ENCODE data around the gene ABI3.
"Not testable (repeated sequence)": the region's sequence is repeated elsewhere in the genome, so short reads cannot be mapped to it uniquely, and the experiment has no call there.

Gene ABI3

DNA sequence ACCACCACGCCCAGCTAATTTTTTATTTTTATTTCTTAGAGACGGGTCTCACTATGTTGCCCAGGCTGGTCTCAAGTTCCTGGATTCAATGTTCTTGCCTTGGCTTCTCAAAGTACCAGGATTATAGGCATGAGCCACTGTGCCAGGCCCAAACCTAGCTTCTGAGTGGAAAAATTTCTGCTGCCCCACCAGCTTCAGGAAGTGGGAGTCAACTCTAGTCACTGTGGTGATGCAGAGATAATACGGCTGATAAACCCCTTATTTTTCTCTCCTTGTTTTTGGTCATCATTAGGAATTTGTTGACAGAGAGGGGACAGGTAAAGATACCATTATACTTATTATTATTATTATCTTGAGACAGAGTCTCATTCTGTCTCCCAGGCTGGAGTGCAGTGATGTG, 47.9 kb downstream of the ABI3 start:
- no peak for DNase-seq

DNA sequence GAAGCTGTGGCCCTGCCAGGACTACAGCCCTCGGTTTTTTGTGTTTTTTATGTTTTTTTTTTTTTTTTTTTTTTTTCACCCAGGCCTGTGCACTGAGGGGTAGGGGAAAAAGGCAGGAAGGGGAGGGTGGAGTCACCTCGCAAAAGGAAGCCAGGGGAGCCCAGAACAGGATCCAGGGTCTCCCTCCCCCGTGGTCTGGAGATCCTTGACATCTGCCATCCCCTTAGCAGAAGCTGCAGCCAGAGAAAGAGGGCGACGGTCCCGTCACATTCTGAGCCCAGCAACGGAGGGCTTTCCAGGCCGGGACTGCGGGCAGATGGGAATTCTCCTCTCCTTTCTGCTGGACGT, 49.1 kb downstream of the ABI3 start:
- DNase-seq, result no peak

DNA sequence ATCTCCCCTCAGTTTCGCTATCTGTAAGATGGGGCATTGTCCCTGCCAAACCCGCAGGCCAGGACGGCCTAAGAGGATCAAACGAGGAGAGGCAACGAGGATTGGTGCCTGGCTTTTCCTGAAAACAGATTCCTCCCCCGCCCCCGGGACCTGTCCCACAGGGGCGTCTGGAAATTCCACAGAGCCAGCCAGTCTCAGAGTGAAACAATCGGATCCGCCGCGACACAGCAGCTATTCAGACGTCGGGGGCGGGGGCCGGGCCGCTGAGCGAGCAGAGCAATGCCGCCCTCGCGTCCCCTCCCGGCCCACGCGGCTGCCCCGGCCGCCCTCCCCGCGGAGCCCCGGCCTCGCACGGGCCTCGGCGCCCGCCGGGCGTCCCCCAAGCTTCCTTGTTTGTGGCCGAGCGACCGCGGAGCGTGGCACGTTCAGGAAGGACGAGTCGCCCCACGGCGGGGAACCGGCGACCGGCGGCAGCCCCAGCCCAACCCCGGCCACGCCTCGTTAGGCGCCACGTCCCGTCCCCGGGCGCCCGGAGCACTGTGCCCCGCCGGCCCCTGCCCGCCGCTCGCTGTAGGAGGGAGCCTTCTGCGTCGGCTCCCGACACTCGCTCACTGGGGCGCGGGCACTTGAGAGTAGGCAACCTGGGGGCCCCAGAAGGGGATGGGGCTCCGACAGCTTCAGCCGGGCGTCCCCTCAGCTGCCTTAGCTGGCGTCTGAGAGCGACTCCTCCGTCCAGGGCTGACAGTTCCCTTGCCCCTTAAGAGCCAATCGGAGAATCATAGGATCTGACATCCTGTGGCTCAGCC, 49.7 kb downstream of the ABI3 start:
- DNase-seq, result peak; percentile 47

DNA sequence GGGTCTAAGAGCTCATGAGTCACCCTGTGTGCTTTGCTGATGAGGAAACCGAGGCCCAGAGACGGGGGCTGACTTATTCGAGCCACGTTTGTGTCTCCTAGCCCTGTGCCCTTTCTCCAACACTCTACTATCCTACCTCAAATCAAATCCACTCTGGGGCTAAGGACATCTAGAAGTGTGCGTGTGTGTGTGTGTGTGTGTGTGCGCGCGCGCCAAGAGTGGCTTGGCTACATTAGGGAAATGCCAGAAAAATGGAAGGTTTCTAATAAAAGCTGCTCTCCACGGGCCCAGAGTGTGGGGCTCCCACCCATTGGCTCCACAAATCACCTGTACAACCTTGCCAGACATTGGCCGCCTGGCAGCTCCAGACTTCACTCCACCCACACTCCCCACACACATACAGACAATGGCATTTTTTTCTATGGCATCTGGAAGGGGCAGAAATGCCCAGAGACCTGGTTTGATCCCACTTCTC, 50.3 kb downstream of the ABI3 start:
- DNase-seq, result no peak

DNA sequence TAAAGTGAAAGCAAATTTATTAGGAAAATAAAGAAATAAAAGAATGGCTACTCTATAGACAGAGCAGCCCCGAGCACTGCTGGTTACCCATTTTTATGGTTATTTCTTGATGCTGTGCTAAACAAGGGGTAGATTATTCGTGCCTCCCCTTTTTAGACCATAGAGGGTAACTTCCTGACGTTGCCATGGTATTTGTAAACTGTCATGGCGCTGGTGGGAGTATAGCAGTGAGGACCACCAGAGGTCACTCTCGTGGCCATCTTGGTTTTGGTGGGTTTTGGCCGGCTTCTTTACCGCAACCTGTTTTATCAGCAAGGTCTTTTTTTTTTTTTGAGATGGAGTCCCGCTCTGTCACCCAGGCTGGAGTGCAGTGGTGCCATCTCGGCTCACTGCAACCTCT, 51.0 kb downstream of the ABI3 start:
- not testable (repeated sequence) for DNase-seq

DNA sequence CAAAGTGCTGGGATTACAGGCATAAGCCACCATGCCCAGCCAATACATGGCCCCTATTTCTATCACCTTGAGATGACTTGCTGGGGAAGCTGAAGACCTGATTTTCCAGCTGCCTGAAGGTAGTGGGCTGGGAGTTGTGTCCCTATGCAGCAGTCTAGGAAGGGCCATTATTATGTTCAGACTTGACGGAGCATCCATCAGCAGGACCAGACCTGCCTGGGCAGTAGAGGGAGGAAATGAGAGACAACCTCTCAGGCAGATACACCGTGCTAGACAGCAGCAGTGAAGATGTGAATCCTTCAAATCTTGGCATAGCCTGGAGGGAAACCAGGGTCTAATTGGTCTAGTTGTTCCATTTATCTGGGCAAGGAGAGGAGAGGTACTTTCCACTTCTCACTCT, 55.7 kb downstream of the ABI3 start:
- no peak for DNase-seq

DNA sequence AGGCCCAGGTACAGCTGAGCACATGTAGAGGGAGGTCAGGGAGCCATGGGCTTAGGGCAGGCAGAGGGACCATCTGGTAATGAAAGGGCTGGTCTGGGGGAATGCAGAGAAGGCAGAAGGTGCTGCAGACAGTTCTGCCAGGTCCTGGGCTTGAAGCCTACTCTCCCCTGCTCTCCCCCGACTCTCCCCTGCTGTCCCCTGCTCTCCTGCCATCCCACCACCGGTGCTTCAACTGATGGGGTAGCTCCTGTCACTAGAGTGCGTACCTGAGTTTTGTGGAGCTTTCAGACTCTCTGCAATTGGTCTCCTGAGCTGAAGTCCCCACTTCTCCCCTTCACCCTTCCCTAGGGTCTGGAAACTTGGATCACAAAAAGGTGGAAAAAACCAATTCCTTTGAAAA, 57.4 kb downstream of the ABI3 start:
- DNase-seq, result no peak

DNA sequence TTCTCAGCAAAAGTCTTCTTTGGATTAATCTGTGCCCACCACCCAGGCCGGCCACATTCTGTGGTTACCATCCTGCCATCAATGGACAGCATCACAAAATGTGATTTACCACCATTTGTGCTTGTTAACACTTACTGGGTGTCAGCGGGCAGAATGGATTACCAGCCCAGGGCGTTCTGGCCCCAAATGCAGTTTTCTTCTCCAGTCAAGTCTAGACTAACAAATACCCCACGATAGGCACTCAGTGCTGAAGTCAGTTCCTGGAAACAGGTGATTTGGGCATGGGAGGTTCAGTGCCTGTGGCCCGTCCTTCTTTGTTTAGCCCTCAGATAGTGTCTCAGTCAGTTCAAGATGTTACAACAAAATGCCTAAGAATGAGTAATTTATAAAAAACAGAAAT, 58.8 kb downstream of the ABI3 start:
- DNase-seq, result no peak
